CD14-positive monocyte (primary cell): ENCODE results near the gene LRRC47. TPM values are rescaled to one million over a fixed set of nuclear protein-coding genes. Genes with fewer than 3 reads are reported as not detected.

ENCODE experiments used
- DNase-seq, 3 donors: peaks; one replicate each; pipeline ENCODE4 v3.0.0-alpha.2; 2011 to 2022
- H2AFZ ChIP-seq: 2 replicates; pipeline ENCODE4 v1.6.0; 2012; ENCODE audit warnings: mild to moderate bottlenecking, low read depth, low read length, inconsistent platforms; ENCODE audit not compliant: insufficient read depth, poor library complexity, severe bottlenecking
- H3K27ac ChIP-seq, 2 donors: 1 replicate in 1 of 2; 2 replicates in 1 of 2; pipeline ENCODE4 v1.5.1; 2012 to 2013; ENCODE audit warnings: low read length in 2 of 2, control low read depth in 1 of 2, inconsistent platforms in 1 of 2, low read depth in 1 of 2, mild to moderate bottlenecking in 1 of 2
- H3K27me3 ChIP-seq, 2 donors: one replicate each; pipeline versions ENCODE4 v1.6.0 to v1.6.1; 2011 to 2013; ENCODE audit warnings: low read length in 2 of 2; ENCODE audit not compliant: control insufficient read depth in 2 of 2, insufficient read depth in 2 of 2
- H3K36me3 ChIP-seq, 2 donors: replicated peaks in 1 of 2; 1 replicate in 1 of 2; 2 replicates in 1 of 2; pipeline versions ENCODE4 v1.5.1 to v1.6.1; 2012 to 2013; ENCODE audit warnings: low read length in 2 of 2, control low read depth in 1 of 2, inconsistent platforms in 1 of 2, mild to moderate bottlenecking in 1 of 2; ENCODE audit not compliant: insufficient read depth in 2 of 2, control insufficient read depth in 1 of 2
- H3K4me1 ChIP-seq, 2 donors: 1 replicate in 1 of 2; 2 replicates in 1 of 2; pipeline versions ENCODE4 v1.5.1 to v1.6.1; 2012 to 2013; ENCODE audit warnings: low read length in 2 of 2, control low read depth in 1 of 2, inconsistent platforms in 1 of 2, mild to moderate bottlenecking in 1 of 2, moderate library complexity in 1 of 2; ENCODE audit not compliant: insufficient read depth in 2 of 2, control insufficient read depth in 1 of 2
- H3K4me2 ChIP-seq: replicated peaks from 2 replicates; pipeline ENCODE3; 2012; ENCODE audit warnings: low read length, moderate library complexity, mild to moderate bottlenecking; ENCODE audit not compliant: poor library complexity, severe bottlenecking; ENCODE audit errors: extremely low read depth
- H3K4me3 ChIP-seq, 3 experiments: fragments of 200-600 bp in 1 of 3; sonication (generic) in 1 of 3; replicated peaks in 1 of 3; 1 replicate in 2 of 3; 2 replicates in 1 of 3; pipeline ENCODE4 v1.5.1; 2011 to 2013; ENCODE audit warnings: low read length in 3 of 3, mild to moderate bottlenecking in 3 of 3, control low read depth in 2 of 3, low read depth in 2 of 3, inconsistent platforms in 1 of 3, moderate library complexity in 1 of 3
- H3K79me2 ChIP-seq: 2 replicates; pipeline ENCODE4 v1.6.0; 2012; ENCODE audit warnings: mild to moderate bottlenecking, control low read depth, inconsistent platforms, low read length, moderate library complexity; ENCODE audit not compliant: insufficient read depth
- H3K9ac ChIP-seq: 2 replicates; pipeline ENCODE4 v1.6.0; 2017; ENCODE audit warnings: low read length, mild to moderate bottlenecking; ENCODE audit not compliant: insufficient read depth, poor library complexity, severe bottlenecking
- H3K9me3 ChIP-seq, 2 donors: replicated peaks in 1 of 2; 1 replicate in 1 of 2; 2 replicates in 1 of 2; pipeline versions ENCODE4 v1.5.1 to v1.6.1; 2012 to 2013; ENCODE audit warnings: low read length in 2 of 2, control low read depth in 1 of 2; ENCODE audit not compliant: control insufficient read depth in 1 of 2, insufficient read depth in 1 of 2
- H4K20me1 ChIP-seq: 2 replicates; pipeline ENCODE4 v1.6.0; 2012; ENCODE audit warnings: mild to moderate bottlenecking, low read length, control low read depth, moderate library complexity; ENCODE audit not compliant: insufficient read depth
- H3K27ac Mint-ChIP-seq, 7 donors: one replicate each; pipeline ENCODE4 v1.8.0; 2020; ENCODE audit warnings: mild to moderate bottlenecking in 7 of 7, mixed read lengths in 7 of 7, moderate library complexity in 6 of 7, inconsistent platforms in 2 of 7
- H3K27me3 Mint-ChIP-seq, 3 donors: one replicate each; pipeline ENCODE4 v1.8.0; 2021 to 2022; ENCODE audit warnings: low read depth in 3 of 3, mild to moderate bottlenecking in 3 of 3, mixed read lengths in 3 of 3, moderate library complexity in 3 of 3, inconsistent platforms in 1 of 3
- H3K36me3 Mint-ChIP-seq, 2 donors: one replicate each; pipeline ENCODE4 v1.8.0; 2020; ENCODE audit warnings: mixed read lengths in 2 of 2, inconsistent platforms in 1 of 2, mild to moderate bottlenecking in 1 of 2
- H3K4me1 Mint-ChIP-seq: one replicate; pipeline ENCODE4 v1.8.0; 2020; ENCODE audit warnings: mild to moderate bottlenecking, mixed read lengths
- H3K4me3 Mint-ChIP-seq, 2 donors: one replicate each; pipeline ENCODE4 v1.8.0; 2020; ENCODE audit warnings: mild to moderate bottlenecking in 2 of 2, mixed read lengths in 2 of 2, moderate library complexity in 1 of 2
- H3K9me3 Mint-ChIP-seq, 7 donors: one replicate each; pipeline ENCODE4 v1.8.0; 2020 to 2022; ENCODE audit warnings: mixed read lengths in 7 of 7, mild to moderate bottlenecking in 6 of 7, moderate library complexity in 6 of 7, inconsistent platforms in 2 of 7
- WGBS: methylation state at CpG from one replicate; pipeline ENCODE4 v1.1.5; 2013; ENCODE audit warnings: missing lambda C conversion rate; ENCODE audit not compliant: insufficient coverage; 5-methylcytosine and 5-hydroxymethylcytosine counted together
- intact Hi-C, 2 donors: fragments of 100-400 bp; cut with micrococcal nuclease; formaldehyde crosslinking; loops; one replicate each; pipeline versions ENCODE4 v1.15.0 to v1.15.1; 2023
- polyA plus RNA-seq, 3 donors: library from polyadenylated mRNA; depleted of rRNA in 1 of 3; unstranded in 2 of 3; stranded (reverse) in 1 of 3; fragments of 300-500 nt in 2 of 3; fragments of >200 nt in 1 of 3; fragmentation: Illumina TruSeq in 2 of 3; gene quantifications; 1 replicate in 2 of 3; 2 replicates in 1 of 3; pipeline ENCODE4 v1.2.3, GENCODE V29; 2012 to 2021
- TF ChIP-seq, protein P1 (sequence below): fragments of 200-600 bp; IDR thresholded peaks from one replicate; pipeline ENCODE4 v1.8.0; 2022; ENCODE audit warnings: antibody characterized with exemption, mild to moderate bottlenecking

The LRRC47 gene
- polyA plus RNA-seq, 3 donors: 17.8 to 24.8 (median 18.0) TPM

DNA sequence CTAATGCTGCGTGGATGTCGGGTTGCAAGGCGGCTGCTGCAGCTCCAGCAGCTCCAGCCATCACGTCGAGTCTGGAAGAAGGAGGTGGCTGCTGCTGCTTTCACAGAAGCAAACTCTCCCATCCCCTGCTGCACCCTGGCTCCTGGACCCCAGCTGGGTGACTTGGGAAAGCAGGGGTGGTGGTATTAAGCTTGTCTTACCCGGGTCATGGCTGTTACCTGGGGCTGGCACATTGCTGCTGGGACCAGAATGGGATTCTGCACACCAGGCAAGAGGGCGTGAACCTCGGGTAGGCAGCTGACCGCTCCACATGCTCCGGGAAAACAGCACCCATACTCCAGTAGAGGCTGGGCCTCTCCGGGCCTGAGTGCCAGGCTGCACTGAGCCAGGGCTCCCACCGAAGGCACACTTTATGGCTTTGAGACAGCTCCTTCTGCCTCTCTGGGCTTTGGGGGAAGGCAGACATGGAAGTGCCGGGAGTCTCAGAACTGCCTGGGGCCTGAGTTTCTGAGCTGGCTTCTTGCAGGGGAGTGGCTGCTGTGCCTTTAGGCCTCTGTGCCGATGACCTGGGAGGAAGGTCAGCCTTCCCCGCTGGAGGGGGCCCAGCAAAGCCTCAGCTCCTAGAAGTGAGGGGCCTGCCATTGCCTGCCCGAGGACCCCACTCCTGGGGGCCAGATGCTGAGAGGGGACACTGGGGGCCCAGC is 22.6 kb downstream of the LRRC47 start:
- peaks cover 13 to 40% (median 19%) of the 10 kb centered on the region in 3 donors for H3K27me3 Mint-ChIP-seq
- Histone ChIP-seq H2AFZ (no peak overlapping the region), H3K27me3 (peaks cover 0 to 27% of the 10 kb centered on the region in 2 donors), H3K27ac (no peak overlapping the region), H3K4me2 (peak overlapping the region; percentile 92), H3K4me3 (no peak overlapping the region), H3K9me3 (no peaks in the 10 kb centered on the region), H4K20me1 (peaks cover under 1% of the 10 kb centered on the region), H3K4me1 (peaks cover 19 to 32% of the 10 kb centered on the region in 2 donors), H3K79me2 (no peaks in the 10 kb centered on the region), H3K9ac (no peak overlapping the region), H3K36me3 (peaks cover 2 to 4% of the 10 kb centered on the region in 2 donors)
- WGBS: 92% methylated on average over 11 of the region's 16 CpGs
- H3K4me1 Mint-ChIP-seq: peaks cover 20% of the 10 kb centered on the region
- no peak for DNase-seq
- intact Hi-C loops: loop anchor here (5.0 to 10.0 kb wide), 3 partner anchors 129 to 149 kb away; partner anchors contain the start of genes C1orf174 (in 2 of the 2) and TPRG1L (in 1 of the 2)
- peaks cover 0 to 3% (median 0%) of the 10 kb centered on the region in 7 donors for H3K9me3 Mint-ChIP-seq
- TF ChIP-seq, protein P1, sequence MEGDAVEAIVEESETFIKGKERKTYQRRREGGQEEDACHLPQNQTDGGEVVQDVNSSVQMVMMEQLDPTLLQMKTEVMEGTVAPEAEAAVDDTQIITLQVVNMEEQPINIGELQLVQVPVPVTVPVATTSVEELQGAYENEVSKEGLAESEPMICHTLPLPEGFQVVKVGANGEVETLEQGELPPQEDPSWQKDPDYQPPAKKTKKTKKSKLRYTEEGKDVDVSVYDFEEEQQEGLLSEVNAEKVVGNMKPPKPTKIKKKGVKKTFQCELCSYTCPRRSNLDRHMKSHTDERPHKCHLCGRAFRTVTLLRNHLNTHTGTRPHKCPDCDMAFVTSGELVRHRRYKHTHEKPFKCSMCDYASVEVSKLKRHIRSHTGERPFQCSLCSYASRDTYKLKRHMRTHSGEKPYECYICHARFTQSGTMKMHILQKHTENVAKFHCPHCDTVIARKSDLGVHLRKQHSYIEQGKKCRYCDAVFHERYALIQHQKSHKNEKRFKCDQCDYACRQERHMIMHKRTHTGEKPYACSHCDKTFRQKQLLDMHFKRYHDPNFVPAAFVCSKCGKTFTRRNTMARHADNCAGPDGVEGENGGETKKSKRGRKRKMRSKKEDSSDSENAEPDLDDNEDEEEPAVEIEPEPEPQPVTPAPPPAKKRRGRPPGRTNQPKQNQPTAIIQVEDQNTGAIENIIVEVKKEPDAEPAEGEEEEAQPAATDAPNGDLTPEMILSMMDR: no peak
- H3K4me3 Mint-ChIP-seq: peak overlapping the region in 1 of 2 donors; percentile 79
- H3K27ac Mint-ChIP-seq: peak overlapping the region in 1 of 7 donors; percentile 7
- peaks cover 0 to 5% of the 10 kb centered on the region in 2 donors for H3K36me3 Mint-ChIP-seq

DNA sequence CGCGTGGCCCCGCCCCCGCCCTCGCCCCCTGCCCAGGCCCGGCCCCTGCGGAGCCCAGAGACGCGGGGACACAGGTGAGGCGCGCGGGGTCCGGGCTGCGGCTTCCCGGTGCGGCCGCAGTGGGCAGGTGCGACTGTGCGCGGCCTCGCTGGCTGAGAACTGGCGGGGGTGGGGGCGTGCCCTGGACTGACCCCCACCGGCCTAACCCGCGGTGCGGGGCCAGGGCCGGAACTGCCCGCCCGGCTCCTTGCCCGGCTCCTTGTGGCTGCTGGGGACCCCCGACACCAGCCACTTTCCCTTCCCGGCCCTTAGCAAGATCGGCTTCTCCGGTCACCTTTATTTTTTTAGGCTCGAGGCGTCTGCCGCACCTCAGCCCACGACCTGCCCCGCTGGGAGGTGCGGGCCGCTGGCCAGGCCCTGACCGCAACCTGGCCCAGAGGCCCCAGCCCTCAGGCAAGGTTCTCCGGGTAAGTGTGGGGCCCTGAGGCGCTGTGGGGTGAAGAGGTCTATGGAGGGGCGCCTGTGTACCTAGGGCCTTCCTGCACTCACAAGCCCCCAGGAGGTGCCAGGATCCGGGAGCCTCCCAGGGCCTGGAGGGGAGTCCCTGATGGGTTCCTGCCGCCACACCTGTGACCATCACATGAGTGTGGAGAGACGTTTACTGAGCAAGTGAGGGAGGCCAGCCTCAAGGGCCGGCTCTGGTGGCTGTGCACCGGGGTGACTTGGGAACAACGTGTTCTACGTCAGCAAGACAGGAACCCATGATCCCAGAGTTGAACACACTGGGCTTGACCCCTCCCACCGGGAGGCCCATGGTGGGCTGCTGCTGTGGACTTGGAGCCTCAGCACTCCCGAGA is 23.4 kb downstream of the LRRC47 start, which contains the start of gene SMIM1:
Gene SMIM1 (plus strand): TSS at position 35 of the 857 bp plus-strand sequence. CDS start 2,625 bp downstream, outside the sequence.
- TF ChIP-seq, protein P1: no peak
- H3K36me3 ChIP-seq: no peaks in the 10 kb centered on the region
- Mint-ChIP-seq H3K27me3 (peaks cover 17 to 40% (median 19%) of the 10 kb centered on the region in 3 donors), H3K36me3 (no peaks in the 10 kb centered on the region), H3K4me1 (peaks cover 20% of the 10 kb centered on the region), H3K4me3 (peak within 1 kb of the TSS; percentile 70 to 79), H3K27ac (peak within 1 kb of the TSS in 2 of 7 donors; percentile 7 to 12), H3K9me3 (peaks cover 0 to 3% (median 0%) of the 10 kb centered on the region in 7 donors)
- peak within 1 kb of the TSS; percentile 92 for H3K4me2 ChIP-seq
- peaks cover 19 to 32% of the 10 kb centered on the region in 2 donors for H3K4me1 ChIP-seq
- H3K4me3 ChIP-seq: peak within 1 kb of the TSS; percentile 44 to 78 (median 48)
- no peak within 1 kb of the TSS for H3K27ac ChIP-seq
- intact Hi-C loops: loop anchor here (5.0 to 10.0 kb wide), 3 partner anchors 129 to 148 kb away; partner anchors contain the start of genes C1orf174 (in 2 of the 2) and TPRG1L (in 1 of the 2)
- WGBS: 9% methylated on average over 52 of the region's 55 CpGs
- no peak for DNase-seq
- peak within 1 kb of the TSS; percentile 54 for H3K9ac ChIP-seq
- H3K79me2 ChIP-seq: no peaks in the 10 kb centered on the region
- no peaks in the 10 kb centered on the region for H3K9me3 ChIP-seq
- peak within 1 kb of the TSS; percentile 83 for H2AFZ ChIP-seq
- H3K27me3 ChIP-seq: peaks cover 0 to 27% of the 10 kb centered on the region in 2 donors
- no peaks in the 10 kb centered on the region for H4K20me1 ChIP-seq
